Vagina (tissue), 2 donors: ENCODE results near the gene HEYL. TPM values are rescaled to one million over a fixed set of nuclear protein-coding genes. Genes with fewer than 3 reads are reported as not detected.

Experiments
- DNase-seq, 2 donors: peaks; one replicate each; pipeline ENCODE4 v3.0.0-alpha.2; 2017; ENCODE audit errors: extremely low spot score in 2 of 2
- H3K27ac ChIP-seq: fragments of 200-600 bp; sonication (generic); one replicate; pipeline ENCODE4 v1.5.1; 2019
- H3K27me3 ChIP-seq: fragments of 200-600 bp; sonication (generic); one replicate; pipeline ENCODE4 v1.5.1; 2019
- H3K36me3 ChIP-seq, 2 donors: fragments of 200-600 bp; sonication (generic); one replicate each; pipeline ENCODE4 v1.5.1; 2017 to 2019
- H3K4me1 ChIP-seq: fragments of 200-600 bp; sonication (generic); one replicate; pipeline ENCODE4 v1.5.1; 2019
- H3K4me3 ChIP-seq, 2 donors: fragments of 200-600 bp; sonication (generic); 1 replicate in 1 of 2; 2 replicates in 1 of 2; pipeline ENCODE4 v1.5.1; 2016 to 2019
- H3K9me3 ChIP-seq: fragments of 200-600 bp; sonication (generic); one replicate; pipeline ENCODE4 v1.5.1; 2019
- POLR2A ChIP-seq, 2 donors: fragments of 450-650 bp; IDR thresholded peaks; one replicate each; pipeline ENCODE4 v1.6.1; 2017; ENCODE audit warnings: antibody characterized with exemption in 2 of 2, mild to moderate bottlenecking in 2 of 2, moderate library complexity in 2 of 2
- POLR2AphosphoS5 ChIP-seq, 2 donors: sonication (generic); formaldehyde crosslinking; IDR thresholded peaks; one replicate each; pipeline ENCODE4 v1.9.0; 2017; ENCODE audit warnings: antibody characterized with exemption in 2 of 2, mild to moderate bottlenecking in 2 of 2, low read depth in 1 of 2; ENCODE audit not compliant: insufficient read depth in 1 of 2
- intact Hi-C: fragments of 100-400 bp; cut with DNase I; formaldehyde crosslinking; loops from one replicate; pipeline ENCODE4 v1.15.1; 2023
- total RNA-seq: library from RNA; depleted of rRNA; stranded (reverse); fragments of >200 nt; gene quantifications from one replicate; pipeline ENCODE4 v1.2.3, GENCODE V29; 2016
- TF ChIP-seq, protein P1 (sequence below), 3 experiments: fragments of 450-650 bp in 2 of 3; fragments of 200-600 bp in 1 of 3; sonication (generic) in 1 of 3; IDR thresholded peaks; one replicate each; pipeline ENCODE4 v1.5.1; 2017 to 2019; ENCODE audit warnings: antibody characterized with exemption in 3 of 3, mild to moderate bottlenecking in 2 of 3, moderate library complexity in 2 of 3

The HEYL gene
- total RNA-seq, 1 donor from 2014 or later, result 8.8 TPM

DNA sequence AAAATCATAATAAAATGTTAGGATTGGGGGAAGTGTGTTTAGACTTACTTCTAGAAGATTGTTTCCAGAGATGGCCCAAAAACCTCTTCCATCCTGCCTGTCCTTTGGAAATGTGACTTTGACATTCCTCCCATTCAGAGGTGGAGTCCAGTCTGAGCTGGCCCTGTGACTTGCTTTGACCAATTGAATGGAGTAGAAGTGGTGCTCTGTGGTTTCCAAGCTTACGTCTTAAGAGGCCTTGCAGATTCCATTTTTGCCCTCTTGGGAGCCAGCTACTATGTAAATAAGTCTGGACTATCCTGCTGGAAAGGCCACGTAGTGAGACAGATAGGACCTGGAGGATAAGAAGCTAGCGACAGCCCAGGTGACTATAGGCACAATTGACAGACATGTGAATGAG lies 33.8 kb upstream of the HEYL start:
- H3K9me3 ChIP-seq, result no peaks in the 10 kb centered on the region
- intact Hi-C loops, result no loop called here

DNA sequence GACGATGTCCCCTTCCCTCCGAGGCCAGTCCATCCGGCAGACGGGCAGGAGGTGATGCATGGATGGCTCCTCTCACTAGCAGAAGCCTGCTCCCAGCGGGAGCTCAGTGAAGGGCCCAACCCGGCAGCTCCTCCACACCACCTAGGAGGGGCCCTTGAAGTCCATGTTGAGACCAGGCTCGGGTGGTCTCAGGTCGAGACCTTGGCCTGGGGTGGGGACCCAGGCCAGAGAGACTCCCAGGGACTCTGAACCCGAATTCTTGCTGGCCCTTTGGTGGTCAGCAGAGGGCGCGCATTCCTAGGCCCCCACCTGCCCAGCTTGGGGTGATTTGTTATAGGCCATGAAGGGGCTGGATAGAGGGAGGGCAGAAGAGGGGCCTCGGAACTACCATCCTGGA lies 33.1 kb upstream of the HEYL start:
- Histone ChIP-seq H3K36me3 (no peaks in the 10 kb centered on the region), H3K9me3 (no peaks in the 10 kb centered on the region)
- no peak for DNase-seq

More for the DNA sequence above, 33.8 kb upstream of the HEYL start:
- TF ChIP-seq POLR2AphosphoS5 (IDR thresholded peaks at IDR 0.05; ENCODE audit: insufficient read depth in 1 of 2, low read depth in 1 of 2) (no peak), POLR2A (IDR thresholded peaks at IDR 0.05) (no peak)
- TF ChIP-seq, protein P1, sequence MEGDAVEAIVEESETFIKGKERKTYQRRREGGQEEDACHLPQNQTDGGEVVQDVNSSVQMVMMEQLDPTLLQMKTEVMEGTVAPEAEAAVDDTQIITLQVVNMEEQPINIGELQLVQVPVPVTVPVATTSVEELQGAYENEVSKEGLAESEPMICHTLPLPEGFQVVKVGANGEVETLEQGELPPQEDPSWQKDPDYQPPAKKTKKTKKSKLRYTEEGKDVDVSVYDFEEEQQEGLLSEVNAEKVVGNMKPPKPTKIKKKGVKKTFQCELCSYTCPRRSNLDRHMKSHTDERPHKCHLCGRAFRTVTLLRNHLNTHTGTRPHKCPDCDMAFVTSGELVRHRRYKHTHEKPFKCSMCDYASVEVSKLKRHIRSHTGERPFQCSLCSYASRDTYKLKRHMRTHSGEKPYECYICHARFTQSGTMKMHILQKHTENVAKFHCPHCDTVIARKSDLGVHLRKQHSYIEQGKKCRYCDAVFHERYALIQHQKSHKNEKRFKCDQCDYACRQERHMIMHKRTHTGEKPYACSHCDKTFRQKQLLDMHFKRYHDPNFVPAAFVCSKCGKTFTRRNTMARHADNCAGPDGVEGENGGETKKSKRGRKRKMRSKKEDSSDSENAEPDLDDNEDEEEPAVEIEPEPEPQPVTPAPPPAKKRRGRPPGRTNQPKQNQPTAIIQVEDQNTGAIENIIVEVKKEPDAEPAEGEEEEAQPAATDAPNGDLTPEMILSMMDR (IDR thresholded peaks at IDR 0.05), result no peak
- H3K27me3 ChIP-seq, result no peaks in the 10 kb centered on the region
- no peak overlapping the region for H3K27ac ChIP-seq
- DNase-seq, result no peak
- H3K4me1 ChIP-seq, result peaks cover 10% of the 10 kb centered on the region
- no peaks in the 10 kb centered on the region for H3K36me3 ChIP-seq
- no peak overlapping the region for H3K4me3 ChIP-seq

DNA sequence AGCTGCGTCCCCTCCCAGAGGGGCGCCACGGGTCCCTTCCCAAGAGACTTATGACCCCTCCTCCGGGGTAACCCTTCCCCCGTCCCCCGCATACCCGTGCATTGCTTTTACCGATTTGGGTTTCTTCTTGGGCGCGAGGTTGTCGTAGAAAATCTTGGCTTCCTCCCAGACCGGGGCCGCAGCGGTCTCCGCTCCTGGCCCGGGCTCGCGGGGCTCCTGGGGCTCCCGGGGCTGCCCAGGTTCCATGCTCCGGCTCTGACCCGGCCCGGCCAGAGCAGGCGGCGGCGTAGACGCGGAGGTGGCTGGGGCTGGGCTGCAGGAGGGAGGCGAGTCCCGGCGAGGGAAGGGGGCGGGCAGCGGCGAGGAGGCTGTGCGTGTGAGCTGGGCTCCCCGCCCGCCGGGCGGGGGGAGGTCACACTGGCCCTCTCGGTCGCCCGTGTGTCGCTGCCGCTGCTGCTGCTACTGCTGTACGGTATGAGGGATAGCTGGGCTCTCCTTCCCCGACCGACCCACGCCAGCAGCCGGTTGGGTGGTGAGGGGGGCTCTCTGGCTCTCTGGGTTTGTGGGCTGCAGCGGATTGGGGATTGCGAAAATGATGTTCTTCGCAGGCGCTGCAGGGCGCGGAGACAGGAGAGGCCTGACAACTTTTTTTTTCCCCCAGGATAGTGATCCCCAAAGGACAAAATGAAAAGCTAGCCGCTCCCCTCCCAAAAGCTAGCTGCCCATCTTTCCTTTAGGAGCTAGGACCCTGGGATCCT lies 32.5 kb upstream of the HEYL start, which contains the start of gene NT5C1A:
Gene NT5C1A (minus strand): TSS at position 315 of the 758 bp plus-strand sequence. CDS start 69 bp downstream, at position 246.
- no peak within 1 kb of the TSS for H3K27ac ChIP-seq
- TF ChIP-seq, protein P1 (IDR thresholded peaks at IDR 0.05), result no peak
- TF ChIP-seq POLR2AphosphoS5 (IDR thresholded peaks at IDR 0.05; ENCODE audit: insufficient read depth in 1 of 2, low read depth in 1 of 2) (no peak), POLR2A (IDR thresholded peaks at IDR 0.05) (no peak)
- H3K36me3 ChIP-seq, result no peaks in the 10 kb centered on the region
- no peaks in the 10 kb centered on the region for H3K9me3 ChIP-seq
- DNase-seq, result no peak
- intact Hi-C loops, result no loop called here
- H3K4me1 ChIP-seq, result peaks cover 10% of the 10 kb centered on the region
- H3K27me3 ChIP-seq, result no peaks in the 10 kb centered on the region
- peak within 1 kb of the TSS; percentile 37 to 48 for H3K4me3 ChIP-seq

More for the DNA sequence above, 33.1 kb upstream of the HEYL start:
- Histone ChIP-seq H3K27ac (no peak overlapping the region), H3K27me3 (no peaks in the 10 kb centered on the region), H3K4me1 (peaks cover 10% of the 10 kb centered on the region), H3K4me3 (peak overlapping the region; percentile 37 to 48)
- intact Hi-C loops, result no loop called here
- TF ChIP-seq, protein P1 (IDR thresholded peaks at IDR 0.05), result no peak
- no peak for TF ChIP-seq POLR2AphosphoS5 (IDR thresholded peaks at IDR 0.05; ENCODE audit: insufficient read depth in 1 of 2, low read depth in 1 of 2)
- TF ChIP-seq POLR2A (IDR thresholded peaks at IDR 0.05), result no peak

DNA sequence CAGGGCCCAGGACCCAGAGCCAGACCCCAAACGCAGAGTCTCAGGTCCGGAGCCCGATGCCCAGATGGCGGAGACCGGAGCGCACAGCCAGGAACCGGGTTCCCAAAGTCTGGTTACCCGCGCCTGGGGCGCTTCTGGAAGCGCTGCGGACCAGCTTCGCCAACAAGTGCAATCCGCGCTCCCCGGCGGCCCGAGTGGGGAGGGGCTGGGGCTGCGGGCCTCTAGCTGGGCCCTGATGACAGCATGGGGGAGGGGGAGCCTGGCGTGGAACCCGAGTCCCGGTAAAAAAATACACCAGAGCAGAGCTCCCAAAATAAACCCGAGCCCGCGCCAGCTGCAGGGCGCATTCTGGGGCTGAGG lies 32.0 kb upstream of the HEYL start:
- DNase-seq, result no peak
- H3K27ac ChIP-seq, result no peak overlapping the region
- intact Hi-C loops, result no loop called here
- no peak for TF ChIP-seq POLR2AphosphoS5 (IDR thresholded peaks at IDR 0.05; ENCODE audit: insufficient read depth in 1 of 2, low read depth in 1 of 2)
- TF ChIP-seq, protein P1 (IDR thresholded peaks at IDR 0.05), result no peak
- no peak for TF ChIP-seq POLR2A (IDR thresholded peaks at IDR 0.05)
- H3K4me1 ChIP-seq, result peaks cover 10% of the 10 kb centered on the region
- H3K4me3 ChIP-seq, result peak overlapping the region; percentile 37 to 48
- no peaks in the 10 kb centered on the region for H3K27me3 ChIP-seq
- H3K36me3 ChIP-seq, result no peaks in the 10 kb centered on the region
- no peaks in the 10 kb centered on the region for H3K9me3 ChIP-seq

DNA sequence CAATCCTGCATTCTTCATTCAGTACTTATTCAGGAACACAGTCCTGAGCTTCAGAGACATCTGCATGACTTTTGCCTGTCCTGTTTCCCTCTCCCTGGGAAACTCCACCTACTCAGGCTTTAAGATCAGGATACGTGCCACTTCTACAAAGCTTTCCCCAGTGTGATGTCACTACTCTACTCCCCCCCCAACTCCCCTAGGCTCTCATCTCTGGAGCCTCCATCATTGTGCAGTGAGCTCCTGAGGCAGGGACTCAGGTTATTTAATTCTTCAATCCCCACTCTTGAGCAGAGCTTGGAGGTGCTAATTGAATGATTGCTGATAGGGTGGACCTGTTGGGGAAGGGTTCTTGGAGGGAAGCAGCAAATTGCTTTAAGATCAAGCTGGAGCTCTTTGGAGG lies 31.2 kb upstream of the HEYL start:
- H3K4me1 ChIP-seq, result peaks cover 10% of the 10 kb centered on the region
- H3K27ac ChIP-seq, result no peak overlapping the region
- no peak overlapping the region for H3K4me3 ChIP-seq
- intact Hi-C loops, result no loop called here
- DNase-seq, result no peak
- H3K9me3 ChIP-seq, result no peaks in the 10 kb centered on the region
- no peaks in the 10 kb centered on the region for H3K36me3 ChIP-seq
- TF ChIP-seq, protein P1 (IDR thresholded peaks at IDR 0.05), result no peak
- TF ChIP-seq POLR2AphosphoS5 (IDR thresholded peaks at IDR 0.05; ENCODE audit: insufficient read depth in 1 of 2, low read depth in 1 of 2) (no peak), POLR2A (IDR thresholded peaks at IDR 0.05) (no peak)
- no peaks in the 10 kb centered on the region for H3K27me3 ChIP-seq
